GM19240 (cell line): ENCODE data around the gene ANKRD13D.
A peak's percentile ranks its signal among the peaks of the same experiment; 100 is the strongest.
"Not testable (repeated sequence)": the region's sequence is repeated elsewhere in the genome, so short reads cannot be mapped to it uniquely, and the experiment has no call there.

Source experiments
- DNase-seq: peaks from one replicate; pipeline ENCODE4 v3.0.0; 2011; ENCODE audit warnings: low spot score; ENCODE audit not compliant: insufficient read length

Gene ANKRD13D

GRCh38 chr11:67317205-67317887 lies 28.2 kb downstream of the ANKRD13D start:
- peak; percentile 99 for DNase-seq

DNA sequence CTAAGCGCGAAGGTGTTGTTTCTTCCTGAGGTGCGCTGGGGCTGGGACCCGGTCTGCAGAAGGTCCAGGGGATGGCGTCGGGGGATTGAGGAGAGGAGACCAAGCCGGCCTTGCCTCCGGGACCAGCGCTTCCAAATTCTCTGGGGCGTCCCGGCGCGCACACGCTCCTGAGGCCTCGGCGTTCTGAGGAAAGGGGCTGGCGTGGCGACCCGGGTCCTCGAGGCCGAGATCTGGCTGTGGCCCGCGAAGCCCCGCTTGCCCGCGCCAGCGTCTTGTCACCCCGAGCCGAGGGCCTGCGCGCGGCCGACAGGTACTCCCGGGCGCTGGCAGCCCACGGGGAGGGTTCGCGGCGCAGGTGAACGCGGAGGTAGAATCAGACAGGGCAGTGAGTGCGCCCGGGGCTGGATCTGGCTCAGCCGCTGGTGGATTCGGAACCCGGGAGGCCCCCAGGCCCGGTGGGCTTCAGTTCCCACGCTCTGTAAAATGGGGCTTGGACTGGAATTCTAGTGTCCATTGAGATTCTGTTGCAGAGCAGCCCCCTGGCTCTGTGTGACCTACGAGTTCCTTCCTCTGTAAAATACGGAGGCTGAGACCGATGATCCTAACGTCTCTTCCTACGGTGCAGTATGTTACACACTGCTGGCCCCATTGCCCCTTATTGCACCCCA lies 28.9 kb downstream of the ANKRD13D start:
- DNase-seq, result peak; percentile 29

GRCh38 chr11:67318876-67319275 lies 29.8 kb downstream of the ANKRD13D start:
- DNase-seq, result not testable (repeated sequence)

DNA sequence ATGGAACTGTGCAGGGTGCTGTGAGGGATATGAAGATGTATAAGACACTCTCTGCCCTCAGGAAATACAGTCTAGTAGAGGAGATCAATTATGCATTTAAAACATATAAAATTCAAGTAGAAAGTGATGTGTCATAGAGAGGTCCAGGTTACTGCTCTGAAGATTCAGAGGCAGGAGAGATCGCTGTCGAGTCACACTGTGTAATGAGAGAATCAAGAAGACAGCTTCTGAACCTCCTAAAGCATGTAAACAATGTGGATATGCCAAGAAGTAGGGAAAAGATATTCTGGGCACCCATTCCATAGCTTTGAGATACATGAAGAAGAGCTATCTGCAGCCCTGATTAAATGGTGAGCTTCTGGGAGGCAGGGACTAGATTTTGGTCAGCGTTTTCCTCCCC lies 30.9 kb downstream of the ANKRD13D start:
- DNase-seq, result no peak

- no peak for DNase-seq
These were observed 31.6 kb downstream of the ANKRD13D start for GRCh38 chr11:67320691-67321090.

GRCh38 chr11:67321313-67321871 lies 32.3 kb downstream of the ANKRD13D start:
- no peak for DNase-seq

GRCh38 chr11:67322049-67322448 lies 32.9 kb downstream of the ANKRD13D start:
- no peak for DNase-seq

DNA sequence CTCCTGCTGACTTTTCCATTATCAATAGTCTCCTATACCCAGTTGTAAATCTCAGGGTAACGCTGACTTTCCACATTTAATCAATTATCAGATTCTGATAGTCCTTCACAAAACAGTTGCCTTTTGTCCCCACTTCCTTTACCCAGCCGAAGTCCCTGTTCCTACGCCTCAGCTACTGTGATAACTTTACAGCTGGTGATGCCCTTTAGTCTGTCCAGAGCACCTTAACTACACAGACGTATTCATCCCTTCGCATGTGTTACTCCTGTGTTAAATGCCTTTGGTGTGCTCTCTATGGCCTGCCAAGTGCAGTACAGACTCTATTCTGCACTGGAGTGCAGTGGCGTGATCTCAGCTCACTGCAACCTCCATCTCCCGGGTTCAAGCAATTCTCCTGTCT lies 34.4 kb downstream of the ANKRD13D start:
- DNase-seq, result no peak

DNA sequence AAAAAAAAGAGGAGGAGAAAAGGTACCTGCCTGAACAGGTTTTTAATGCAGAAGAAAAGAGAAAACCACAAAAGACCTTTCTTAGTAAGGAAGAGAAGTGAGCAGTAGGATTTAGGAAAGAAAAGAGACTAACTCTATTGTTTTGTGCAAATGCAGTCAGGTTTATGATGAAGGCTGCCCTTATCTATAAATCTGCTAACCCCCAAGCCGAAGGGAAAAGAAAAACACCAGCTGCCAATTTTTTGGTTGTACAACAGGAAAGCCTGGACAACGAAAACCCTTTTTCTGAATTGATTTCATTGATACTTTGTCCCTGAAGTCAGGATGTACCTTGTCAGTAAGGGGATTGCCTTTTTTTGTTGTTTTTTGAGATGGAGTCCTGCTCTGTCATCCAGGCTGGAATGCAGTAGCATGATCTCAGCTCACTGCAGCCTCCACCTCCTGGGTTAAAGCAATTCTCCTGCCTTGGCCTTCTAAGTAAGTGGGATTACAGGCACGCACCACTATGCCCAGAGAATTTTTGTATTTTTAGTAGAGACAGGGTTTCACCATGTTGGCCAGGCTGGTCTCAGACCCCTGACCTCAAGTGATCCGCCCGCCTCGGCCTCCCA lies 43.1 kb downstream of the ANKRD13D start:
- DNase-seq, result no peak

- no peak for DNase-seq
These were observed 48.2 kb downstream of the ANKRD13D start for GRCh38 chr11:67337257-67337656.

DNA sequence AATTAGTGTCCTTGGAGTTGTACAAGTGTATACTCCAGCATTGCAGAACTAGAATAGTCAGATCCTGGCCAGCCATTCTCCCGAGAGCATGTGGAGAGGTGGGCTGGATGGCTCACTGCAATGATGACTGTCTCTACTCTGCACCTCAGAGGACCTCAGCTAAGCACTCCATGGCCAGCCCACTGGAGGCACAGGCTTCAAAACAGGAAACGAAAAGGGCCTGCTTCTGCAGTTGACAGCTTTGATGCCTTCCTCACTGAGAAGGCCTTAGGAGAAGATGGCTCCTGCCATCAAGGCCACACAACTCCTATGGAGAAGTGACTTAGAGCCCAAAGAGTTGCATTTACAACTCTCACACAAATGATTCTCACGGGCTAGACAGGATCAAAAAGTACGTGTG lies 55.2 kb downstream of the ANKRD13D start:
- no peak for DNase-seq

DNA sequence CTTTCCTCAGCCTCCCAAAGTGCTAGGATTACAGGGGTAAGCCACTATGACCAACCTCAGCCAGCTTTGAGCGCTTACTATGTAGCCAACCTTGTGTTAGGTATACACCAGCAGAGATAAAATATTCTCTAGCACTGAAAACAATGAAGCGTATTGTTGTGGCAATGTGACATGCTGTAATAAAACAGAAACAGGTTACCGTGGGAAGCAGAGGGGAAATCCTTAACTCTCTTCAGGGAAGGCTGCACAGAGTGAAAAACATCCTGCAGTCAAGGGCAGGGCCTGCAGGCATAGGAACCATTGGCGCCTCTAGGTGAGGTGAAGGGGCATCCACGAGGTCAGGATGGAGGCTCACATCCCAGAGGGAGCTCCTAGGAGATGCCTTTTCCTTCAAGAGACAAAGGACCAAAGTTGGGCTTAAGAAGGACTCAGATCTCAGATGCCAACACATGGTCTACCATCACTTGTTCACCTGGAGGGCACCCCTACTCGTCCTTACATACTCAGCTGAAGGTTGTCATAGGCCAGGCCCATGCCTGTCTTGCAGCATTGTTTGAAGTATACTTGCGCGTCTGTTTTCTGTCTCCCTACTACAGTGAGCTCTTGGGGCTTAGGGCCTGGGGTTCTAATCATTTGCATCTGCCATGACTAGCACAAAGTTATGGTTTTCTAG lies 56.3 kb downstream of the ANKRD13D start:
- no peak for DNase-seq

- DNase-seq, result no peak
These were observed 57.1 kb downstream of the ANKRD13D start for GRCh38 chr11:67345920-67346819.

DNA sequence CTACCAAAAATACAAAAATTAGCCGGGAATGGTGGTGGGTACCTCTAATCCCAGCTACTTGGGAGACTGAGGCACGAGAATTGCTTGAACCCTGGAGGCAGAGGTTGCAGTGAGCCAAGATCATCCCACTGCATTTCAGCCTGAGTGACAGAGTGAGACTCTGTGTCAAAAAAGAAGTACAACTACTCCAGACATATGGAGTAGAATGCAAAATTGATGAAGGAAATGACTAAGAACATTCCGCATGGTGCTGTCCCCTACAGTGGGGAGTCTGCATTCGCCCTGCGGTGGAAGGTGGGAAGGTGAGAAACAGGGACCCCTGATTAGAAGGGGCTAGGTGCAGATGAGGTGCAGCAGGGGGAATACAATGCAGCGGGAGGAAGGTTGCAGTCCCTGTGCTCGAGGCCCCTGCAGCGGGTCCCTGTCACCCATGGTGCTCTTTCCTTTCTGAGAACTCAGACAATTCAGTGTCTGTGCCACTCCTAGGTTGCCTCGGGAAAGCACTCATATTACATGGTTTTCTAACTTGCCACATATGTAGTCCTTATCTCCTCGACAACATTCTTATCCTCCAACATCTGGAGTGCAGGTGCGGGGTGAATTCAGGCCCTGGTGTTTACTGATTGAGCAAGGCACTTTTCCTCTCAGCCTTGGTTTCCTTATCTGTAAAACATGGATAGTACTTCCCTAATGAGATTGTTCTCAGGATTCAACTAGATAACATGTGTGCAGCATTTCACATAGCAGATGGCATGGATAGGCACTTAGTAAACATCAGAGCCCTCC lies 59.1 kb downstream of the ANKRD13D start:
- no peak for DNase-seq

- no peak for DNase-seq
These were observed 59.9 kb downstream of the ANKRD13D start for GRCh38 chr11:67349036-67349435.

- DNase-seq, result no peak
These were observed 60.4 kb downstream of the ANKRD13D start for GRCh38 chr11:67349457-67349856.

GRCh38 chr11:67349928-67350465 lies 60.9 kb downstream of the ANKRD13D start:
- DNase-seq, result no peak

GRCh38 chr11:67351275-67352005 lies 62.3 kb downstream of the ANKRD13D start:
- DNase-seq, result no peak
